Hepatocyte (in vitro differentiated cells): ENCODE measurements around the gene TLR10.
A peak's percentile ranks its signal among the peaks of the same experiment; 100 is the strongest.

Experiments used
- CTCF ChIP-seq: fragments of 200-600 bp; sonication (generic); IDR thresholded peaks from 2 replicates; pipeline ENCODE4 v1.5.1; 2016; ENCODE audit warnings: antibody characterized with exemption, mild to moderate bottlenecking; ENCODE audit not compliant: poor library complexity
- EZH2 ChIP-seq: fragments of 200-600 bp; sonication (generic); IDR thresholded peaks from 2 replicates; pipeline ENCODE4 v1.6.1; 2016; ENCODE audit warnings: antibody characterized with exemption, mild to moderate bottlenecking, borderline replicate concordance
- EZH2phosphoT487 ChIP-seq: fragments of 200-600 bp; sonication (generic); IDR thresholded peaks from one replicate; pipeline ENCODE4 v1.6.1; 2018; ENCODE audit warnings: antibody characterized with exemption, mild to moderate bottlenecking, low read depth, moderate library complexity; ENCODE audit not compliant: unreplicated experiment, severe bottlenecking

GRCh38 chr4:38759113-38759789, 23.5 kb downstream of the TLR10 start:
- peak; percentile 92 for TF ChIP-seq CTCF
- no peak for TF ChIP-seq EZH2
- TF ChIP-seq EZH2phosphoT487, result no peak
